GM21786 (cell line): ENCODE results near the gene SPIRE2.

Source experiments
- ATAC-seq: cut with Tn5 transposase; IDR thresholded peaks from one replicate; pipeline ENCODE4 v1.9.1; 2021; ENCODE audit not compliant: unreplicated experiment

Gene SPIRE2

GRCh38 chr16:89893642-89894548, 65.6 kb downstream of the SPIRE2 start:
- ATAC-seq: no peak

- no peak for ATAC-seq
These were observed 67.4 kb downstream of the SPIRE2 start for GRCh38 chr16:89895482-89896250.

- no peak for ATAC-seq
These were observed 68.9 kb downstream of the SPIRE2 start for GRCh38 chr16:89897204-89897603.

GRCh38 chr16:89898201-89898967, 70.1 kb downstream of the SPIRE2 start:
- no peak for ATAC-seq

- no peak for ATAC-seq
These were observed 71.7 kb downstream of the SPIRE2 start for GRCh38 chr16:89899879-89900481.

GRCh38 chr16:89900885-89901284, 72.6 kb downstream of the SPIRE2 start:
- no peak for ATAC-seq

- ATAC-seq: no peak
These were observed 74.7 kb downstream of the SPIRE2 start for GRCh38 chr16:89902980-89903379.

- no peak for ATAC-seq
These were observed 75.7 kb downstream of the SPIRE2 start for GRCh38 chr16:89903908-89904515.

GRCh38 chr16:89904606-89905510, 76.6 kb downstream of the SPIRE2 start:
- no peak for ATAC-seq

GRCh38 chr16:89905511-89906139, 77.3 kb downstream of the SPIRE2 start:
- no peak for ATAC-seq

- no peak for ATAC-seq
These were observed 78.1 kb downstream of the SPIRE2 start for GRCh38 chr16:89906140-89907025.

GRCh38 chr16:89907055-89907814, 79.0 kb downstream of the SPIRE2 start:
- ATAC-seq: no peak

GRCh38 chr16:89908236-89908635, 80.0 kb downstream of the SPIRE2 start:
- no peak for ATAC-seq

GRCh38 chr16:89909777-89910716, 81.8 kb downstream of the SPIRE2 start:
- no peak for ATAC-seq

- ATAC-seq: no peak
These were observed 82.6 kb downstream of the SPIRE2 start for GRCh38 chr16:89910717-89911354.

GRCh38 chr16:89911375-89911774, 83.1 kb downstream of the SPIRE2 start:
- no peak for ATAC-seq
